Sigmoid colon (tissue), 7 donors: ENCODE data around the gene MLH3. TPM values are rescaled to one million over a fixed set of nuclear protein-coding genes. Genes with fewer than 3 reads are reported as not detected.

ENCODE experiments used
- DNase-seq: peaks from one replicate; pipeline ENCODE4 v3.0.0-alpha.2; 2019
- H3K27ac ChIP-seq, 4 donors: fragments of 200-600 bp; sonication (generic); one replicate each; pipeline ENCODE4 v1.5.1; 2016 to 2019; ENCODE audit warnings: mild to moderate bottlenecking in 1 of 4
- H3K27me3 ChIP-seq, 3 donors: fragments of 200-600 bp; sonication (generic); one replicate each; pipeline ENCODE4 v1.5.1; 2019; ENCODE audit warnings: mild to moderate bottlenecking in 1 of 3
- H3K36me3 ChIP-seq, 4 donors: fragments of 200-600 bp; sonication (generic); one replicate each; pipeline ENCODE4 v1.5.1; 2016 to 2019
- H3K4me1 ChIP-seq, 4 donors: fragments of 200-600 bp; sonication (generic); one replicate each; pipeline ENCODE4 v1.5.1; 2017 to 2019
- H3K4me3 ChIP-seq, 4 donors: fragments of 200-600 bp; sonication (generic); one replicate each; pipeline ENCODE4 v1.5.1; 2017 to 2019; ENCODE audit warnings: mild to moderate bottlenecking in 2 of 4, moderate library complexity in 1 of 4
- H3K9me3 ChIP-seq, 4 donors: fragments of 200-600 bp in 3 of 4; sonication (generic) in 3 of 4; one replicate each; pipeline versions ENCODE4 v1.5.1 to v1.6.1; 2013 to 2019
- EP300 ChIP-seq, 4 donors: sonication (generic); formaldehyde crosslinking; IDR thresholded peaks; one replicate each; pipeline ENCODE4 v1.6.1; 2017; ENCODE audit warnings: antibody characterized with exemption in 4 of 4
- POLR2A ChIP-seq, 2 donors: fragments of 450-650 bp; IDR thresholded peaks; one replicate each; pipeline ENCODE4 v1.6.1; 2016; ENCODE audit warnings: antibody characterized with exemption in 2 of 2, mild to moderate bottlenecking in 2 of 2, moderate library complexity in 2 of 2
- POLR2AphosphoS5 ChIP-seq, 4 donors: sonication (generic); formaldehyde crosslinking; IDR thresholded peaks; one replicate each; pipeline ENCODE4 v1.6.1; 2017; ENCODE audit warnings: antibody characterized with exemption in 4 of 4
- WGBS, 2 donors: extraction: QIAGEN DNeasy Blood & Tissue Kit; methylation state at CpG; one replicate each; pipeline ENCODE4 v1.1.7; 2013; 5-methylcytosine and 5-hydroxymethylcytosine counted together
- intact Hi-C: fragments of 100-400 bp; cut with DNase I; formaldehyde crosslinking; loops from one replicate; pipeline ENCODE4 v1.15.1; 2023
- polyA plus RNA-seq, 3 donors: library from polyadenylated mRNA; stranded (reverse); fragments of 200-250 nt; gene quantifications; one replicate each; pipeline ENCODE4 v1.2.3, GENCODE V29; 2013
- total RNA-seq, 4 donors: library from RNA; depleted of rRNA; stranded (reverse); fragments of >200 nt; gene quantifications; one replicate each; pipeline ENCODE4 v1.1.0, GENCODE V29; 2016
- TF ChIP-seq, protein P1 (sequence below), 4 experiments: fragments of 450-650 bp in 3 of 4; fragments of 200-600 bp in 1 of 4; IDR thresholded peaks; one replicate each; pipeline ENCODE4 v1.5.1; 2016 to 2019; ENCODE audit warnings: antibody characterized with exemption in 4 of 4, mild to moderate bottlenecking in 3 of 4, moderate library complexity in 2 of 4
- donor health status: healthy with polysubstance abuse.
- donor health status: Bipolar disorder and iron deficiency.
- donor health status: healthy.

MLH3 gene
- total and polyA plus RNA-seq, 7 donors = 3.6 to 42.9 (median 30.0) TPM

DNA sequence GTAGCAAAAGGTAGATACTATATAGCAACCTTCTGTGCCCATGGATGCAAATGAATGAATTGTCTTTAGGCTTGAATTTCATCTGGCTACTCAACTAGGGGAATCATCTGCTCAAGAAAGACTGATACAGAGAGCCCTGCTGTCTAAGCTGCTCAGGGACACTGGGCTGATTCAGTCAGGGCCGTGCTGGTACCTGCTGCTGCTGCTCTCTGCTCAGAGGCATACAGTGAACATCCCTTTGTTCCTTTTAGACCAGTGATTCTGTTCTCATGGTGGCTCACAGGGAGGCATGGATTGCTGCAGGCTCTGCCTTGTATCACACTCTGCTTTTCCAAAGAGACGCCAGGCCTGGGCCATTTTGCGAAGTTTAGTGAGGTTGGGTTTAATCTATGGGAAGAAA is 34.5 kb downstream of the MLH3 start:
- H3K4me3 ChIP-seq = no peak overlapping the region
- H3K27me3 ChIP-seq = no peaks in the 10 kb centered on the region
- TF ChIP-seq, protein P1, sequence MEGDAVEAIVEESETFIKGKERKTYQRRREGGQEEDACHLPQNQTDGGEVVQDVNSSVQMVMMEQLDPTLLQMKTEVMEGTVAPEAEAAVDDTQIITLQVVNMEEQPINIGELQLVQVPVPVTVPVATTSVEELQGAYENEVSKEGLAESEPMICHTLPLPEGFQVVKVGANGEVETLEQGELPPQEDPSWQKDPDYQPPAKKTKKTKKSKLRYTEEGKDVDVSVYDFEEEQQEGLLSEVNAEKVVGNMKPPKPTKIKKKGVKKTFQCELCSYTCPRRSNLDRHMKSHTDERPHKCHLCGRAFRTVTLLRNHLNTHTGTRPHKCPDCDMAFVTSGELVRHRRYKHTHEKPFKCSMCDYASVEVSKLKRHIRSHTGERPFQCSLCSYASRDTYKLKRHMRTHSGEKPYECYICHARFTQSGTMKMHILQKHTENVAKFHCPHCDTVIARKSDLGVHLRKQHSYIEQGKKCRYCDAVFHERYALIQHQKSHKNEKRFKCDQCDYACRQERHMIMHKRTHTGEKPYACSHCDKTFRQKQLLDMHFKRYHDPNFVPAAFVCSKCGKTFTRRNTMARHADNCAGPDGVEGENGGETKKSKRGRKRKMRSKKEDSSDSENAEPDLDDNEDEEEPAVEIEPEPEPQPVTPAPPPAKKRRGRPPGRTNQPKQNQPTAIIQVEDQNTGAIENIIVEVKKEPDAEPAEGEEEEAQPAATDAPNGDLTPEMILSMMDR (IDR thresholded peaks at IDR 0.05) = no peak
- no peak for TF ChIP-seq POLR2AphosphoS5 (IDR thresholded peaks at IDR 0.05)
- TF ChIP-seq EP300 (IDR thresholded peaks at IDR 0.05) = no peak
- no peak for TF ChIP-seq POLR2A (IDR thresholded peaks at IDR 0.05)
- no peak overlapping the region for H3K27ac ChIP-seq
- no peaks in the 10 kb centered on the region for H3K9me3 ChIP-seq
- DNase-seq = no peak
- 95 to 96% methylated on average over 3 of the region's 3 CpGs for WGBS, 2 donors
- peaks cover 0 to 5% (median 2%) of the 10 kb centered on the region in 4 donors for H3K4me1 ChIP-seq
- intact Hi-C loops = no loop called here
- peaks cover 7 to 94% (median 42%) of the 10 kb centered on the region in 4 donors for H3K36me3 ChIP-seq

DNA sequence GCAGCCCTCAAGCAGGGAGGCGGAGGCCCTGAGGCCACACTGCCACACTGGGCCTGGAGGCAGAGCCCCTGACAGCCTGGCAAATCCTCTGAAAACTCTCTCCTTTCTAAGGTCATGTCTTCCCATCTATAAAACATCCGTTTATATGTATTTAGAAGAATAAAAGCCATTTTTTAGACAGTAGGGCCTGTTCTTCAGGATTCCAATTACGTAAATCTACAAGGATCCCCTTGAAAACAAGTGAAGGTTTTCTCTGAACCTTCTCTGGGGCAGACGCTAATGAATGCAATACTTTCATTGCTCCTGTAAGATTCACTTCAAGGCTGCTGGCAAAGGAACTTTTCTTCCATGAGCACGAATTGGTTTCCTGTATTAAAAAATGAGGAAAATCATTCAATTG is 35.8 kb downstream of the MLH3 start:
- H3K4me3 ChIP-seq = no peak overlapping the region
- DNase-seq = no peak
- WGBS, 2 donors = 91 to 92% methylated on average over 5 of the region's 5 CpGs
- H3K36me3 ChIP-seq = peaks cover 7 to 91% (median 40%) of the 10 kb centered on the region in 4 donors
- H3K9me3 ChIP-seq = no peaks in the 10 kb centered on the region
- no peak overlapping the region for H3K27ac ChIP-seq
- peaks cover 0 to 14% (median 6%) of the 10 kb centered on the region in 4 donors for H3K4me1 ChIP-seq
- intact Hi-C loops = no loop called here
- no peaks in the 10 kb centered on the region for H3K27me3 ChIP-seq
- TF ChIP-seq POLR2A (IDR thresholded peaks at IDR 0.05) = no peak
- TF ChIP-seq POLR2AphosphoS5 (IDR thresholded peaks at IDR 0.05) = no peak
- TF ChIP-seq, protein P1 (IDR thresholded peaks at IDR 0.05) = no peak
- no peak for TF ChIP-seq EP300 (IDR thresholded peaks at IDR 0.05)

DNA sequence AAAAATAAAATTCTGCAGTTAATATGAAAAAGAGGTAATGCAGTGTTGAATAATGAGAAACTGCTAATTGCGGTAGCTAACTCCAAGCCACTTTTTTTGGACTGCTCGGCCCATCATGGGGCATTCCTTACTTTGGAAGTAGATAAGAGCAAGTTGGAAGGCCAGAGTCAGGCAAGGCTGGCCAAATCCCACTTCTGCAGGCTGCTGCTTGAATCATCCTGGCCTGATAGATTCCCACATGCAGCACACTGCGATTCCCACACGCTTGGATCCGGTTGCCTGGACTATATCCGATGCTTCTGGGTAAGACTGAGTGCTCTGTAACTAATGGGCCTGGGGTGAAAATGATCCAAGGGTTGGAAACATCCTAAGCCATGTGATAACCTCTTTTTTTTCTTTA is 38.0 kb downstream of the MLH3 start:
- intact Hi-C loops = no loop called here
- 94% methylated on average over 6 of the region's 6 CpGs for WGBS, 2 donors
- no peak overlapping the region for H3K4me3 ChIP-seq
- no peak overlapping the region for H3K27ac ChIP-seq
- peaks cover 0 to 14% (median 6%) of the 10 kb centered on the region in 4 donors for H3K4me1 ChIP-seq
- TF ChIP-seq POLR2A (IDR thresholded peaks at IDR 0.05) = no peak
- TF ChIP-seq POLR2AphosphoS5 (IDR thresholded peaks at IDR 0.05) = no peak
- TF ChIP-seq, protein P1 (IDR thresholded peaks at IDR 0.05) = no peak
- TF ChIP-seq EP300 (IDR thresholded peaks at IDR 0.05) = no peak
- no peak for DNase-seq
- H3K9me3 ChIP-seq = no peaks in the 10 kb centered on the region
- peaks cover 6 to 93% (median 40%) of the 10 kb centered on the region in 4 donors for H3K36me3 ChIP-seq
- H3K27me3 ChIP-seq = no peaks in the 10 kb centered on the region

DNA sequence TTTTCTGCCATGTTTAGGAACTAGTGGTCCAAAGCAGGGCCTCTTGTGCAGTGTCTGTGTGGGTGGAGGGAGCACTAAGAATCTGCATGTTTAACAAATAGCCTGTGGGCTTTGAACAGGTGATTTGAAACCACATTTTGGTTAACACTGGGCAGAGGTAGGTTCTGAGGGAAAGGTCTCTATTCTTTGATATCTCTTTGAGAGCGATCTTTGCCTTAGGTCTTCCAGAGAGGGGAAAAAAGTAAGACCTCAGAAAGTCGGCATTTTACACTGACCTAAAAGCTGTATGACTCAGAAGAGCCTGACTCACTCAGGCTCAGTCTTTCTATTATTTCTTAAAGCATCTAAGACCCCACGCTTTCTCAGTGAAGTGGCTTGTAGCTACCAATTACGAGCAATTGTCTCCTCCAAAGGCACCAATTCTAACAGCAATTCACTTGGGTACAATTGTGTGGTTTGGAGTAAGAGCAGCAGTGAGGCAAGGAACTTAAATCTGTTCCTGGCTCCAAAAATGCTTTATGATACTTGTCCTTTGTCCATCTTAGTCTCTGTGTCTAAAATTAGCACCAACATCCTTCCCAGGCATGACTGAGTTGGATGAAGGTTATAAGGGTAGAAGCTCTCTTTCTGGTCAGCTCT is 39.8 kb downstream of the MLH3 start:
- Histone ChIP-seq H3K27me3 (no peaks in the 10 kb centered on the region), H3K9me3 (no peaks in the 10 kb centered on the region), H3K4me3 (no peak overlapping the region), H3K36me3 (peaks cover 11 to 93% (median 41%) of the 10 kb centered on the region in 4 donors), H3K27ac (peak overlapping the region; percentile 22 to 57 (median 30)), H3K4me1 (peaks cover 0 to 14% (median 6%) of the 10 kb centered on the region in 4 donors)
- TF ChIP-seq, protein P1 (IDR thresholded peaks at IDR 0.05) = no peak
- no peak for TF ChIP-seq EP300 (IDR thresholded peaks at IDR 0.05)
- no peak for TF ChIP-seq POLR2A (IDR thresholded peaks at IDR 0.05)
- TF ChIP-seq POLR2AphosphoS5 (IDR thresholded peaks at IDR 0.05) = no peak
- WGBS, 2 donors = 66 to 77% methylated on average over 4 of the region's 4 CpGs
- DNase-seq = no peak
- intact Hi-C loops = no loop called here
